HEK293 (cell line): ENCODE measurements around the gene MIGA1.

Experiments used
- CTCF ChIA-PET: fragments of 350-600 bp; formaldehyde crosslinking; extraction: SDS; loops from one replicate; lab custom pipeline; 2021; ENCODE audit warnings: antibody characterized with exemption; lab: Yijun Ruan, JAX
- POLR2A ChIA-PET: fragments of 300-600 bp; formaldehyde crosslinking; extraction: SDS; loops from one replicate; lab custom pipeline; 2020; ENCODE audit warnings: antibody characterized with exemption, inconsistent platforms; lab: Yijun Ruan, JAX
- H3K27ac ChIP-seq: fragments of 200-500 bp; sonication (Bioruptor generic); 2 replicates; pipeline ENCODE4 v1.5.1; 2014; ENCODE audit warnings: low read depth, low read length, control low read depth, inconsistent platforms; ENCODE audit errors: extremely low read depth
- H3K36me3 ChIP-seq, 2 experiments: fragments of 200-500 bp in 1 of 2; sonication (Bioruptor generic) in 1 of 2; 1 replicate in 1 of 2; 2 replicates in 1 of 2; pipeline ENCODE4 v1.5.1; 2014 to 2017; ENCODE audit warnings: inconsistent platforms in 2 of 2, low read length in 2 of 2; ENCODE audit not compliant: control insufficient read depth in 2 of 2, insufficient read depth in 1 of 2
- H3K4me1 ChIP-seq: fragments of 200-500 bp; sonication (Bioruptor generic); 2 replicates; pipeline ENCODE4 v1.5.1; 2014; ENCODE audit warnings: mild to moderate bottlenecking, low read length, inconsistent platforms; ENCODE audit not compliant: control insufficient read depth, insufficient read depth
- H3K4me3 ChIP-seq: 2 replicates; pipeline ENCODE4 v1.5.1; 2011; ENCODE audit warnings: low read depth, mild to moderate bottlenecking, control low read depth, low read length, moderate library complexity
- H3K9me3 ChIP-seq: fragments of 200-500 bp; sonication (Bioruptor generic); 2 replicates; pipeline ENCODE4 v1.5.1; 2014; ENCODE audit warnings: low read depth, low read length, inconsistent platforms; ENCODE audit not compliant: control insufficient read depth, insufficient read depth
- KLF7 ChIP-seq: fragments of 450-650 bp; formaldehyde crosslinking; IDR thresholded peaks from 2 replicates; pipeline ENCODE4 v1.5.1; 2016; ENCODE audit warnings: missing biosample characterization, missing genetic modification characterization, borderline replicate concordance
- KLF9 ChIP-seq: fragments of 450-650 bp; formaldehyde crosslinking; IDR thresholded peaks from 2 replicates; pipeline ENCODE4 v1.5.1; 2016; ENCODE audit warnings: missing biosample characterization, missing genetic modification characterization, low read depth
- MYNN ChIP-seq: fragments of 450-650 bp; formaldehyde crosslinking; IDR thresholded peaks from 2 replicates; pipeline ENCODE4 v1.5.1; 2016; ENCODE audit warnings: missing biosample characterization, missing genetic modification characterization, borderline replicate concordance
- OSR2 ChIP-seq: fragments of 450-650 bp; formaldehyde crosslinking; IDR thresholded peaks from 2 replicates; pipeline ENCODE4 v1.5.1; 2016; ENCODE audit warnings: missing biosample characterization, missing genetic modification characterization
- SP3 ChIP-seq: fragments of 450-650 bp; formaldehyde crosslinking; IDR thresholded peaks from 2 replicates; pipeline ENCODE4 v1.5.1; 2016; ENCODE audit warnings: missing biosample characterization, missing genetic modification characterization
- YY1 ChIP-seq: fragments of 450-650 bp; formaldehyde crosslinking; IDR thresholded peaks from 2 replicates; pipeline ENCODE4 v1.5.1; 2018; ENCODE audit warnings: missing biosample characterization, missing genetic modification characterization
- ZBTB20 ChIP-seq: fragments of 450-650 bp; formaldehyde crosslinking; IDR thresholded peaks from 2 replicates; pipeline ENCODE4 v1.5.1; 2016; ENCODE audit warnings: missing biosample characterization, missing genetic modification characterization
- ZNF146 ChIP-seq: fragments of 450-650 bp; formaldehyde crosslinking; IDR thresholded peaks from 2 replicates; pipeline ENCODE4 v1.5.1; 2016; ENCODE audit warnings: missing biosample characterization, missing genetic modification characterization
- ZNF2 ChIP-seq: fragments of 450-650 bp; formaldehyde crosslinking; IDR thresholded peaks from 2 replicates; pipeline ENCODE4 v1.5.1; 2016; ENCODE audit warnings: missing biosample characterization, missing genetic modification characterization
- ZNF24 ChIP-seq: fragments of 450-650 bp; formaldehyde crosslinking; IDR thresholded peaks from 2 replicates; pipeline ENCODE4 v1.5.1; 2016; ENCODE audit warnings: missing biosample characterization, missing genetic modification characterization
- ZNF248 ChIP-seq: fragments of 450-650 bp; formaldehyde crosslinking; IDR thresholded peaks from 2 replicates; pipeline ENCODE4 v1.5.1; 2017; ENCODE audit warnings: missing biosample characterization, missing genetic modification characterization
- ZNF391 ChIP-seq: fragments of 450-650 bp; formaldehyde crosslinking; IDR thresholded peaks from 2 replicates; pipeline ENCODE4 v1.5.1; 2016; ENCODE audit warnings: low read depth, missing biosample characterization, missing genetic modification characterization, borderline replicate concordance
- ZNF423 ChIP-seq: fragments of 450-650 bp; formaldehyde crosslinking; IDR thresholded peaks from 2 replicates; pipeline ENCODE4 v1.5.1; 2016; ENCODE audit warnings: missing biosample characterization, missing genetic modification characterization
- ZNF501 ChIP-seq: fragments of 450-650 bp; formaldehyde crosslinking; IDR thresholded peaks from 2 replicates; pipeline ENCODE4 v1.5.1; 2016; ENCODE audit warnings: missing biosample characterization, missing genetic modification characterization
- ZNF514 ChIP-seq: fragments of 450-650 bp; formaldehyde crosslinking; IDR thresholded peaks from 2 replicates; pipeline ENCODE4 v1.5.1; 2016; ENCODE audit warnings: missing biosample characterization, missing genetic modification characterization
- ZNF560 ChIP-seq: fragments of 450-650 bp; formaldehyde crosslinking; IDR thresholded peaks from 2 replicates; pipeline ENCODE4 v1.5.1; 2017; ENCODE audit warnings: missing biosample characterization, missing genetic modification characterization, borderline replicate concordance
- ZNF621 ChIP-seq: fragments of 450-650 bp; formaldehyde crosslinking; IDR thresholded peaks from 2 replicates; pipeline ENCODE4 v1.5.1; 2017; ENCODE audit warnings: missing biosample characterization, missing genetic modification characterization
- ZNF624 ChIP-seq: fragments of 450-650 bp; formaldehyde crosslinking; IDR thresholded peaks from 2 replicates; pipeline ENCODE4 v1.5.1; 2017; ENCODE audit warnings: missing biosample characterization, missing genetic modification characterization
- ZNF658 ChIP-seq: fragments of 450-650 bp; formaldehyde crosslinking; IDR thresholded peaks from 2 replicates; pipeline ENCODE4; 2016; ENCODE audit warnings: missing biosample characterization, missing genetic modification characterization
- ZNF701 ChIP-seq: fragments of 450-650 bp; formaldehyde crosslinking; IDR thresholded peaks from 2 replicates; pipeline ENCODE4 v1.5.1; 2016; ENCODE audit warnings: missing biosample characterization, missing genetic modification characterization
- ZNF777 ChIP-seq: fragments of 450-650 bp; formaldehyde crosslinking; IDR thresholded peaks from 2 replicates; pipeline ENCODE4 v1.5.1; 2017; ENCODE audit warnings: missing biosample characterization, missing genetic modification characterization, borderline replicate concordance
- ZSCAN30 ChIP-seq: fragments of 450-650 bp; IDR thresholded peaks from 2 replicates; pipeline ENCODE4 v1.5.1; 2018; ENCODE audit warnings: missing biosample characterization, mild to moderate bottlenecking, missing genetic modification characterization, moderate library complexity
- ZXDB ChIP-seq: fragments of 450-650 bp; formaldehyde crosslinking; IDR thresholded peaks from 2 replicates; pipeline ENCODE4 v1.5.1; 2016; ENCODE audit warnings: missing biosample characterization, missing genetic modification characterization
- TF ChIP-seq, protein P1 (sequence below): fragments of 450-650 bp; IDR thresholded peaks from 2 replicates; pipeline ENCODE4 v1.5.1; 2018; ENCODE audit warnings: missing biosample characterization, missing genetic modification characterization
- TF ChIP-seq, protein P2 (sequence below): fragments of 450-650 bp; formaldehyde crosslinking; IDR thresholded peaks from 2 replicates; pipeline ENCODE4 v1.5.1; 2017; ENCODE audit warnings: missing biosample characterization, missing genetic modification characterization
- TF ChIP-seq, protein P3 (sequence below): fragments of 450-650 bp; formaldehyde crosslinking; IDR thresholded peaks from 2 replicates; pipeline ENCODE4 v1.5.1; 2016; ENCODE audit warnings: missing biosample characterization, missing genetic modification characterization
- TF ChIP-seq, protein P4 (sequence below): fragments of 450-650 bp; formaldehyde crosslinking; IDR thresholded peaks from 2 replicates; pipeline ENCODE4 v1.5.1; 2016; ENCODE audit warnings: missing biosample characterization, missing genetic modification characterization
- TF ChIP-seq, protein P5 (sequence below): fragments of 450-650 bp; formaldehyde crosslinking; IDR thresholded peaks from 2 replicates; pipeline ENCODE4 v1.5.1; 2017; ENCODE audit warnings: missing biosample characterization, mild to moderate bottlenecking, missing genetic modification characterization, moderate library complexity
- TF ChIP-seq, protein P6 (sequence below): fragments of 450-650 bp; formaldehyde crosslinking; IDR thresholded peaks from 2 replicates; pipeline ENCODE4 v1.5.1; 2016; ENCODE audit warnings: missing biosample characterization, missing genetic modification characterization

Gene MIGA1

GRCh38 chr1:77876884-77877283 lies 97.4 kb downstream of the MIGA1 start:
- H3K4me1 ChIP-seq, result no peaks in the 10 kb centered on the region
- TF ChIP-seq, protein P1, sequence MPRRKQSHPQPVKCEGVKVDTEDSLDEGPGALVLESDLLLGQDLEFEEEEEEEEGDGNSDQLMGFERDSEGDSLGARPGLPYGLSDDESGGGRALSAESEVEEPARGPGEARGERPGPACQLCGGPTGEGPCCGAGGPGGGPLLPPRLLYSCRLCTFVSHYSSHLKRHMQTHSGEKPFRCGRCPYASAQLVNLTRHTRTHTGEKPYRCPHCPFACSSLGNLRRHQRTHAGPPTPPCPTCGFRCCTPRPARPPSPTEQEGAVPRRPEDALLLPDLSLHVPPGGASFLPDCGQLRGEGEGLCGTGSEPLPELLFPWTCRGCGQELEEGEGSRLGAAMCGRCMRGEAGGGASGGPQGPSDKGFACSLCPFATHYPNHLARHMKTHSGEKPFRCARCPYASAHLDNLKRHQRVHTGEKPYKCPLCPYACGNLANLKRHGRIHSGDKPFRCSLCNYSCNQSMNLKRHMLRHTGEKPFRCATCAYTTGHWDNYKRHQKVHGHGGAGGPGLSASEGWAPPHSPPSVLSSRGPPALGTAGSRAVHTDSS (tag by site-specific recombination), result no peak
- TF ChIP-seq, protein P2, sequence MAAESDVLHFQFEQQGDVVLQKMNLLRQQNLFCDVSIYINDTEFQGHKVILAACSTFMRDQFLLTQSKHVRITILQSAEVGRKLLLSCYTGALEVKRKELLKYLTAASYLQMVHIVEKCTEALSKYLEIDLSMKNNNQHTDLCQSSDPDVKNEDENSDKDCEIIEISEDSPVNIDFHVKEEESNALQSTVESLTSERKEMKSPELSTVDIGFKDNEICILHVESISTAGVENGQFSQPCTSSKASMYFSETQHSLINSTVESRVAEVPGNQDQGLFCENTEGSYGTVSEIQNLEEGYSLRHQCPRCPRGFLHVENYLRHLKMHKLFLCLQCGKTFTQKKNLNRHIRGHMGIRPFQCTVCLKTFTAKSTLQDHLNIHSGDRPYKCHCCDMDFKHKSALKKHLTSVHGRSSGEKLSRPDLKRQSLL (tag by site-specific recombination), result no peak
- TF ChIP-seq ZNF501, result no peak
- no peak for TF ChIP-seq ZNF2 (tag by site-specific recombination)
- no peak for TF ChIP-seq ZNF391 (tag by site-specific recombination)
- TF ChIP-seq, protein P3, sequence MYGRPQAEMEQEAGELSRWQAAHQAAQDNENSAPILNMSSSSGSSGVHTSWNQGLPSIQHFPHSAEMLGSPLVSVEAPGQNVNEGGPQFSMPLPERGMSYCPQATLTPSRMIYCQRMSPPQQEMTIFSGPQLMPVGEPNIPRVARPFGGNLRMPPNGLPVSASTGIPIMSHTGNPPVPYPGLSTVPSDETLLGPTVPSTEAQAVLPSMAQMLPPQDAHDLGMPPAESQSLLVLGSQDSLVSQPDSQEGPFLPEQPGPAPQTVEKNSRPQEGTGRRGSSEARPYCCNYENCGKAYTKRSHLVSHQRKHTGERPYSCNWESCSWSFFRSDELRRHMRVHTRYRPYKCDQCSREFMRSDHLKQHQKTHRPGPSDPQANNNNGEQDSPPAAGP (tag by site-specific recombination), result no peak
- no peak for TF ChIP-seq ZNF24 (tag by site-specific recombination)
- TF ChIP-seq KLF9 (tag by site-specific recombination), result no peak
- TF ChIP-seq ZNF777 (tag by site-specific recombination), result no peak
- no peak for TF ChIP-seq SP3
- no peak for TF ChIP-seq ZNF658 (tag by site-specific recombination)
- TF ChIP-seq, protein P4, sequence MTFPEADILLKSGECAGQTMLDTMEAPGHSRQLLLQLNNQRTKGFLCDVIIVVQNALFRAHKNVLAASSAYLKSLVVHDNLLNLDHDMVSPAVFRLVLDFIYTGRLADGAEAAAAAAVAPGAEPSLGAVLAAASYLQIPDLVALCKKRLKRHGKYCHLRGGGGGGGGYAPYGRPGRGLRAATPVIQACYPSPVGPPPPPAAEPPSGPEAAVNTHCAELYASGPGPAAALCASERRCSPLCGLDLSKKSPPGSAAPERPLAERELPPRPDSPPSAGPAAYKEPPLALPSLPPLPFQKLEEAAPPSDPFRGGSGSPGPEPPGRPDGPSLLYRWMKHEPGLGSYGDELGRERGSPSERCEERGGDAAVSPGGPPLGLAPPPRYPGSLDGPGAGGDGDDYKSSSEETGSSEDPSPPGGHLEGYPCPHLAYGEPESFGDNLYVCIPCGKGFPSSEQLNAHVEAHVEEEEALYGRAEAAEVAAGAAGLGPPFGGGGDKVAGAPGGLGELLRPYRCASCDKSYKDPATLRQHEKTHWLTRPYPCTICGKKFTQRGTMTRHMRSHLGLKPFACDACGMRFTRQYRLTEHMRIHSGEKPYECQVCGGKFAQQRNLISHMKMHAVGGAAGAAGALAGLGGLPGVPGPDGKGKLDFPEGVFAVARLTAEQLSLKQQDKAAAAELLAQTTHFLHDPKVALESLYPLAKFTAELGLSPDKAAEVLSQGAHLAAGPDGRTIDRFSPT (tag by site-specific recombination), result no peak
- TF ChIP-seq ZSCAN30 (tag by site-specific recombination), result no peak
- TF ChIP-seq YY1 (tag by site-specific recombination), result no peak
- no peak for TF ChIP-seq KLF7 (tag by site-specific recombination)
- TF ChIP-seq ZNF146 (tag by site-specific recombination), result no peak
- no peak for TF ChIP-seq ZNF560 (tag by site-specific recombination)
- no peak for TF ChIP-seq ZNF248 (tag by site-specific recombination)
- no peak for TF ChIP-seq ZNF423 (tag by site-specific recombination)
- TF ChIP-seq, all 188 proteins: peak for 0
- Histone ChIP-seq H3K9me3 (no peaks in the 10 kb centered on the region), H3K4me3 (no peak overlapping the region), H3K27ac (no peak overlapping the region), H3K36me3 (no peaks in the 10 kb centered on the region; a peak in 1 of 3 replicates)
- POLR2A ChIA-PET, result no interaction called here
- CTCF ChIA-PET, result interaction anchor here (0.6 kb wide), 1 partner anchor 343 kb away, joined by 6 read pairs; no protein-coding TSS in a partner anchor

GRCh38 chr1:77881061-77881460 lies 101.6 kb downstream of the MIGA1 start:
- H3K4me3 ChIP-seq, result no peak overlapping the region
- CTCF ChIA-PET, result no interaction called here
- H3K9me3 ChIP-seq, result no peaks in the 10 kb centered on the region
- H3K27ac ChIP-seq, result no peak overlapping the region
- H3K4me1 ChIP-seq, result no peaks in the 10 kb centered on the region
- POLR2A ChIA-PET, result no interaction called here
- H3K36me3 ChIP-seq, result no peaks in the 10 kb centered on the region; a peak in 1 of 3 replicates
- TF ChIP-seq, protein P5, sequence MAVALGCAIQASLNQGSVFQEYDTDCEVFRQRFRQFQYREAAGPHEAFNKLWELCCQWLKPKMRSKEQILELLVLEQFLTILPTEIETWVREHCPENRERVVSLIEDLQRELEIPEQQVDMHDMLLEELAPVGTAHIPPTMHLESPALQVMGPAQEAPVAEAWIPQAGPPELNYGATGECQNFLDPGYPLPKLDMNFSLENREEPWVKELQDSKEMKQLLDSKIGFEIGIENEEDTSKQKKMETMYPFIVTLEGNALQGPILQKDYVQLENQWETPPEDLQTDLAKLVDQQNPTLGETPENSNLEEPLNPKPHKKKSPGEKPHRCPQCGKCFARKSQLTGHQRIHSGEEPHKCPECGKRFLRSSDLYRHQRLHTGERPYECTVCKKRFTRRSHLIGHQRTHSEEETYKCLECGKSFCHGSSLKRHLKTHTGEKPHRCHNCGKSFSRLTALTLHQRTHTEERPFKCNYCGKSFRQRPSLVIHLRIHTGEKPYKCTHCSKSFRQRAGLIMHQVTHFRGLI (tag by site-specific recombination), result no peak
- TF ChIP-seq, protein P6, sequence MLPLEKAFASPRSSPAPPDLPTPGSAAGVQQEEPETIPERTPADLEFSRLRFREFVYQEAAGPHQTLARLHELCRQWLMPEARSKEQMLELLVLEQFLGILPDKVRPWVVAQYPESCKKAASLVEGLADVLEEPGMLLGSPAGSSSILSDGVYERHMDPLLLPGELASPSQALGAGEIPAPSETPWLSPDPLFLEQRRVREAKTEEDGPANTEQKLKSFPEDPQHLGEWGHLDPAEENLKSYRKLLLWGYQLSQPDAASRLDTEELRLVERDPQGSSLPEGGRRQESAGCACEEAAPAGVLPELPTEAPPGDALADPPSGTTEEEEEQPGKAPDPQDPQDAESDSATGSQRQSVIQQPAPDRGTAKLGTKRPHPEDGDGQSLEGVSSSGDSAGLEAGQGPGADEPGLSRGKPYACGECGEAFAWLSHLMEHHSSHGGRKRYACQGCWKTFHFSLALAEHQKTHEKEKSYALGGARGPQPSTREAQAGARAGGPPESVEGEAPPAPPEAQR, result no peak
- TF ChIP-seq ZNF514 (tag by site-specific recombination), result no peak
- no peak for TF ChIP-seq ZNF2 (tag by site-specific recombination)
- no peak for TF ChIP-seq ZBTB20 (tag by site-specific recombination)
- TF ChIP-seq ZNF621 (tag by site-specific recombination), result no peak
- no peak for TF ChIP-seq MYNN (tag by site-specific recombination)
- TF ChIP-seq ZNF624 (tag by site-specific recombination), result no peak
- TF ChIP-seq OSR2 (tag by site-specific recombination), result no peak
- TF ChIP-seq ZNF701, result no peak
- TF ChIP-seq ZSCAN30 (tag by site-specific recombination), result no peak
- no peak for TF ChIP-seq ZXDB (tag by site-specific recombination)
